ENCODE measurements around the gene PRPF19. TPM values are rescaled to one million over a fixed set of nuclear protein-coding genes. Genes with fewer than 3 reads are reported as not detected.

The PRPF19 gene
- total and polyA plus RNA-seq, 2 of the 13 experiments (the other 11 are each of a cell fraction or from before 2014, with no cell fraction given): 27.4 to 91.1 TPM

- no TSS peak for BruUV-seq (replicated peaks)
- Histone ChIP-seq H3K27me3 (ENCODE audit: control insufficient read depth in 1 of 2, insufficient read depth in 2 of 2, low read length in 2 of 2) (peaks cover 0 to 2% of the 10 kb centered on the region in 2 experiments; a peak in 2 of 5 replicates), H3K4me2 (ENCODE audit: low read depth, low read length) (no peak overlapping the region), H3K79me2 (ENCODE audit: insufficient read depth, low read length) (no peaks in the 10 kb centered on the region), H3K9me3 (ENCODE audit: low read length) (no peaks in the 10 kb centered on the region), H3K4me1 (ENCODE audit: insufficient read depth, low read length) (no peaks in the 10 kb centered on the region), H4K20me1 (ENCODE audit: insufficient read depth, low read length) (no peaks in the 10 kb centered on the region), H3K4me3 (replicated peaks in 1 of 3; ENCODE audit: insufficient read depth in 1 of 3, low read depth in 2 of 3, low read length in 3 of 3) (no peak overlapping the region), H3K36me3 (replicated peaks in 1 of 2; ENCODE audit: control insufficient read depth in 1 of 2, insufficient read depth in 2 of 2, low read length in 2 of 2) (no peaks in the 10 kb centered on the region), H2AFZ (ENCODE audit: low read length) (no peak overlapping the region), H3K27ac (ENCODE audit: extremely low read length, insufficient read depth, low read length) (no peak overlapping the region), H3K9ac (ENCODE audit: insufficient read depth, low read depth, low read length) (no peak overlapping the region)
- ChIA-PET CTCF (ENCODE audit: low intra/inter-chr PET ratio, low total read pairs) (no interaction called here), POLR2A (no interaction called here)
- DNase-seq (ENCODE audit: low spot score) (no peak), FAIRE-seq (no peak), ATAC-seq (no peak)
- 60% methylated on average over 5 of the region's 6 CpGs for WGBS (ENCODE audit: low lambda C conversion rate)
- in situ Hi-C loops (cut with HindIII; ENCODE audit: extremely low pct_ligation_motif_present, low pct_unique_long_range_greater_than_20kb) (no loop called here), intact Hi-C loops (cut with micrococcal nuclease; ENCODE audit: unreplicated experiment) (no loop called here)
- TF ChIP-seq ZNF589 (CRISPR knock-in tag; conservative IDR thresholded peaks at IDR 0.05) (no peak), SMARCE1 (IDR thresholded peaks at IDR 0.05; ENCODE audit: borderline replicate concordance) (no peak), THAP9 (CRISPR knock-in tag; IDR thresholded peaks at IDR 0.05; ENCODE audit: borderline replicate concordance) (no peak), ZNF44 (CRISPR knock-in tag; IDR thresholded peaks at IDR 0.05) (no peak), ZSCAN25 (CRISPR knock-in tag; IDR thresholded peaks at IDR 0.05) (no peak), PHB2 (IDR thresholded peaks at IDR 0.05; ENCODE audit: partially characterized antibody) (no peak), ZNF605 (CRISPR knock-in tag; IDR thresholded peaks at IDR 0.05) (no peak), FOXK1 (CRISPR knock-in tag; IDR thresholded peaks at IDR 0.05; ENCODE audit: borderline replicate concordance, low read depth) (no peak), HNRNPUL1 (IDR thresholded peaks at IDR 0.05; ENCODE audit: low read depth, low read length) (no peak), FUBP1 (CRISPR knock-in tag; IDR thresholded peaks at IDR 0.05; ENCODE audit: borderline replicate concordance) (no peak), PAX8 (CRISPR knock-in tag; IDR thresholded peaks at IDR 0.05; ENCODE audit: borderline replicate concordance) (no peak), BATF2 (CRISPR knock-in tag; IDR thresholded peaks at IDR 0.05) (no peak), GMEB1 (CRISPR knock-in tag; IDR thresholded peaks at IDR 0.05; ENCODE audit: borderline replicate concordance) (no peak)
Observed at GRCh38 chr11:60941371-60942119, 35.2 kb upstream of the PRPF19 start.

Measured in HepG2 (cell line).